Smooth muscle cell (in vitro differentiated cells): ENCODE measurements around the gene PRKD1. TPM values are rescaled to one million over a fixed set of nuclear protein-coding genes. Genes with fewer than 3 reads are reported as not detected.
A peak's percentile ranks its signal among the peaks of the same experiment; 100 is the strongest.

Experiments used
- DNase-seq: peaks from one replicate; lab custom pipeline; 2025; ENCODE audit not compliant: unreplicated experiment; lab: John Stamatoyannopoulos, UW
- H2AFZ ChIP-seq: fragments of 200-600 bp; sonication (generic); 2 replicates; pipeline ENCODE4 v1.6.0; 2016; ENCODE audit warnings: antibody characterized with exemption, low read depth, mild to moderate bottlenecking
- H3F3A ChIP-seq: fragments of 200-600 bp; sonication (generic); 2 replicates; pipeline ENCODE4 v1.6.0; 2017; ENCODE audit warnings: antibody characterized with exemption, low read depth
- H3K27ac ChIP-seq: fragments of 200-600 bp; sonication (generic); 2 replicates; pipeline ENCODE4 v1.5.1; 2016; ENCODE audit warnings: low read depth, mild to moderate bottlenecking
- H3K27me3 ChIP-seq: fragments of 200-600 bp; sonication (generic); 2 replicates; pipeline ENCODE4 v1.6.1; 2016; ENCODE audit warnings: low read depth, mild to moderate bottlenecking
- H3K36me3 ChIP-seq: fragments of 200-600 bp; sonication (generic); 2 replicates; pipeline ENCODE4 v1.5.1; 2016; ENCODE audit warnings: low read depth
- H3K4me1 ChIP-seq: fragments of 200-600 bp; sonication (generic); 2 replicates; pipeline ENCODE4 v1.5.1; 2016; ENCODE audit warnings: low read depth
- H3K4me2 ChIP-seq: fragments of 200-600 bp; sonication (generic); 2 replicates; pipeline ENCODE4 v1.6.0; 2016; ENCODE audit warnings: mild to moderate bottlenecking
- H3K4me3 ChIP-seq: fragments of 200-600 bp; sonication (generic); 2 replicates; pipeline ENCODE4 v1.5.1; 2016; ENCODE audit warnings: mild to moderate bottlenecking
- H3K79me2 ChIP-seq: fragments of 200-600 bp; sonication (generic); 2 replicates; pipeline ENCODE4 v1.6.0; 2016; ENCODE audit warnings: low read depth, mild to moderate bottlenecking
- H3K9ac ChIP-seq: fragments of 200-600 bp; sonication (generic); 2 replicates; pipeline ENCODE4 v1.6.0; 2016; ENCODE audit warnings: low read depth
- H3K9me3 ChIP-seq: fragments of 200-600 bp; sonication (generic); replicated peaks from 2 replicates; pipeline ENCODE4 v1.5.1; 2016; ENCODE audit warnings: low read depth
- H4K20me1 ChIP-seq: fragments of 200-600 bp; sonication (generic); 2 replicates; pipeline ENCODE4 v1.6.0; 2016; ENCODE audit warnings: low read depth
- WGBS: methylation state at CpG from one replicate; pipeline ENCODE4 v1.1.7; 2016; ENCODE audit warnings: low lambda C conversion rate; 5-methylcytosine and 5-hydroxymethylcytosine counted together
- polyA plus RNA-seq: library from polyadenylated mRNA; unstranded; fragments of >200 nt; fragmentation: Nextera tagmentation; extraction: Ambion mirVana; gene quantifications from 2 replicates; pipeline ENCODE4 v1.2.1, GENCODE V29; 2016
- total RNA-seq: library from RNA; depleted of rRNA; stranded (reverse); fragments of >200 nt; gene quantifications from 2 replicates; pipeline ENCODE4 v1.2.3, GENCODE V29; 2014
- TF ChIP-seq, protein P1 (sequence below): fragments of 200-600 bp; sonication (generic); IDR thresholded peaks from 2 replicates; pipeline ENCODE4 v1.5.1; 2017; ENCODE audit warnings: borderline replicate concordance, mild to moderate bottlenecking, antibody characterized with exemption; ENCODE audit not compliant: insufficient read depth, poor library complexity, severe bottlenecking

PRKD1 gene
- total and polyA plus RNA-seq, 2 experiments from 2014 or later = 3.7 to 7.2 TPM

DNA sequence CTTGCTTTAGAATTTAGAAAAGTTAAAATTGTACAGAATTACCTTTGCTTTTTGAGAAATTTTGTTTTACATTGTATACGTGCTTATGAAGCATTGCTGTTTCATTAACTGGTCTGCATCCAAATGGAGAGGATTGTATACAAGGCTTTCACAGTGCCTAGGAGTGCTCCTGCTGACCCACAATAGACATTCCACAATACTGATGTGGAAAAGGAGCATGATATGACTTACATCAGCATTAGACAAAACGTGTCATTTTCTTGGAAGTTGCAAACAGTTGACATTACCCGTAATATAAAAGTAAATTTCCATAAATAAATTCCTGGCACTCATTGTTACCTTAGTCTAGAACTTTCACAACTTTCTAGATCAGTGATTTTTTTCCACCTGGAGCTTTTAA, 1.9 kb downstream of the PRKD1 start:
- Histone ChIP-seq H3K79me2 (peaks cover 34% of the 10 kb centered on the region), H3K9me3 (no peaks in the 10 kb centered on the region), H3F3A (peaks cover 21% of the 10 kb centered on the region), H3K27me3 (no peaks in the 10 kb centered on the region), H4K20me1 (peaks cover 30% of the 10 kb centered on the region), H3K36me3 (no peaks in the 10 kb centered on the region), H3K27ac (no peak overlapping the region), H3K9ac (no peak overlapping the region), H3K4me3 (peak overlapping the region; percentile 87), H2AFZ (no peak overlapping the region), H3K4me2 (peak overlapping the region; percentile 97), H3K4me1 (peaks cover 19% of the 10 kb centered on the region)
- TF ChIP-seq, protein P1, sequence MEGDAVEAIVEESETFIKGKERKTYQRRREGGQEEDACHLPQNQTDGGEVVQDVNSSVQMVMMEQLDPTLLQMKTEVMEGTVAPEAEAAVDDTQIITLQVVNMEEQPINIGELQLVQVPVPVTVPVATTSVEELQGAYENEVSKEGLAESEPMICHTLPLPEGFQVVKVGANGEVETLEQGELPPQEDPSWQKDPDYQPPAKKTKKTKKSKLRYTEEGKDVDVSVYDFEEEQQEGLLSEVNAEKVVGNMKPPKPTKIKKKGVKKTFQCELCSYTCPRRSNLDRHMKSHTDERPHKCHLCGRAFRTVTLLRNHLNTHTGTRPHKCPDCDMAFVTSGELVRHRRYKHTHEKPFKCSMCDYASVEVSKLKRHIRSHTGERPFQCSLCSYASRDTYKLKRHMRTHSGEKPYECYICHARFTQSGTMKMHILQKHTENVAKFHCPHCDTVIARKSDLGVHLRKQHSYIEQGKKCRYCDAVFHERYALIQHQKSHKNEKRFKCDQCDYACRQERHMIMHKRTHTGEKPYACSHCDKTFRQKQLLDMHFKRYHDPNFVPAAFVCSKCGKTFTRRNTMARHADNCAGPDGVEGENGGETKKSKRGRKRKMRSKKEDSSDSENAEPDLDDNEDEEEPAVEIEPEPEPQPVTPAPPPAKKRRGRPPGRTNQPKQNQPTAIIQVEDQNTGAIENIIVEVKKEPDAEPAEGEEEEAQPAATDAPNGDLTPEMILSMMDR = no peak
- WGBS = 34% methylated on average over 3 of the region's 3 CpGs
- no peak for DNase-seq

DNA sequence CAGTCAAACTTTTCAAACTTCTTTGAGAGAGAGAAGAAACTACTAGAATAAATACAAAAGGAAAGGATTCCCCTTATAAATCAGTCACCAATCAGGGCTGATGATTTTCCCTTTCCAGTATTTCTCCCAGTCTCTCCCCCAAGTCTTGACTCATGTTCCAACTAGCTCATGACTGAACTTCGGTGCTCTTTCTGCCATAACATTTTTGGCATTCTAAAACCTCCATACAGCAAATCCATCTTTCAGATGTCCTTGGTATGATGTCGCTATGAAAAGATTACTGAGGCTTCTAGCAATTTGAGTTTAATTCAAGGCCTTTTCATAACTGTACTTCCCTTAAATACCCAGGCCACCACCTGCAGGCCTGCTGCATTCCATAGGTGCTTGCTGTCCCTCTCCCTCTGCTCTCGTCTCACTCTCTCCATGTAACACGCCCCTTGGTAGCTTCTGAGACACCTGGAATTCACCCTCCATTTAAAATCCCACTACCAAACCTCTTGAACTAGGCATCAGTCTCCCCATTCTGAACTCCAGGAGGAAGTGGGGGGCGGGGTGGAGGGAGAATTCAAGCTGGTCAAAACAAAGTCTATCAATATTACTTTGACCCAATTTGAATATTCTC, 2.4 kb downstream of the PRKD1 start:
- Histone ChIP-seq H3K4me3 (peak overlapping the region; percentile 87), H3F3A (peaks cover 21% of the 10 kb centered on the region), H4K20me1 (peaks cover 31% of the 10 kb centered on the region), H3K4me2 (peak overlapping the region; percentile 97), H3K4me1 (peaks cover 19% of the 10 kb centered on the region), H3K9me3 (no peaks in the 10 kb centered on the region), H2AFZ (no peak overlapping the region), H3K79me2 (peaks cover 37% of the 10 kb centered on the region), H3K27me3 (no peaks in the 10 kb centered on the region), H3K27ac (no peak overlapping the region), H3K9ac (no peak overlapping the region), H3K36me3 (no peaks in the 10 kb centered on the region)
- WGBS = 51% methylated on average over 5 of the region's 5 CpGs
- TF ChIP-seq, protein P1 = no peak
- DNase-seq = no peak

DNA sequence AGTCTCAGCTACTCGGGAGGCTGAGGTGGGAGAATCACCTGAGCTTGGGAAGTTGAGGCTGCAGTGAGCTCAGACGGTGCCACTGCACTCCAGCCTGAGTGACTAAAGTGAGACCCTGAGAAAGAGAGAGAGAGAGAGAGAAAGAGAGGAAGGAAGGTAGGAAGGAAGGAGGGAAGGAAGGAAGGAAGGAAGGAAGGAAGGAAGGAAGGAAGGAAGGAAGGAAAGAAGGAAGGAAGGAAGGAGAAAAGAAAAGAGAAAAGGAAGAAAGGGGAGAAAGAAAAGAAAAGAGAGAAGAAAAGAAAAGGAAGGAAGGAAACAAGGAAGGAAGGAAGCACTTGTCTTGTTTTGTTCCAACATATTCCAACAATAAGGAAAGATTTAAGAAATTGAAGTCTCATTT, 7.8 kb downstream of the PRKD1 start:
- Histone ChIP-seq H3K36me3 (no peaks in the 10 kb centered on the region), H3K4me1 (no peaks in the 10 kb centered on the region), H2AFZ (no peak overlapping the region), H3K9me3 (no peaks in the 10 kb centered on the region), H3F3A (no peaks in the 10 kb centered on the region), H3K9ac (no peak overlapping the region), H4K20me1 (peaks cover 14% of the 10 kb centered on the region), H3K79me2 (peaks cover 40% of the 10 kb centered on the region), H3K4me3 (no peak overlapping the region), H3K4me2 (no peak overlapping the region), H3K27me3 (no peaks in the 10 kb centered on the region), H3K27ac (no peak overlapping the region)
- TF ChIP-seq, protein P1 = no peak
- DNase-seq = no peak
- WGBS = 95% methylated on average over 2 of the region's 2 CpGs

DNA sequence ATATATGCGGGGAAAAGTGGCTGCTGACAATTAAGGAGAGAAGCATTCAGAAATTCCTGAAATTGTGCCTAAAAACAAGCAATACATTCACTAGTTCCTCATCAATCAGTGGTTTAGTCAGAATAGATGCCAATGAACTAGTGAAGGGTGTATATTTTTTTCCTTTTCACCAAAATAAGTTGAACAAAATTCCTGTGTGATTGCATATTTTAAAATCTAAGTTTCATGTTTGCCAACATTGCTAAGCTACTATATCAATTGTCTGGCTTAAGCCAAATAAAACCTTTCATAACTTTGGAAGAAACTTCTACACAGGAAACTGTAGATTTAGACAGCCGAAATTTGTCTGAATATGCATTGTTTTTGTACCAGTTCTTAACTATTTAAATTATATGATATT, 8.7 kb downstream of the PRKD1 start:
- no peaks in the 10 kb centered on the region for H3K9me3 ChIP-seq
- no peaks in the 10 kb centered on the region for H3K27me3 ChIP-seq
- H3K79me2 ChIP-seq = peaks cover 32% of the 10 kb centered on the region
- H3K36me3 ChIP-seq = no peaks in the 10 kb centered on the region
- H2AFZ ChIP-seq = no peak overlapping the region
- WGBS = 95% methylated on average over 2 of the region's 2 CpGs
- no peak for DNase-seq
- H3K4me2 ChIP-seq = no peak overlapping the region
- H3K4me1 ChIP-seq = no peaks in the 10 kb centered on the region
- H3K27ac ChIP-seq = no peak overlapping the region
- peaks cover 8% of the 10 kb centered on the region for H4K20me1 ChIP-seq
- H3K9ac ChIP-seq = no peak overlapping the region
- H3K4me3 ChIP-seq = no peak overlapping the region
- TF ChIP-seq, protein P1 = no peak
- no peaks in the 10 kb centered on the region for H3F3A ChIP-seq
